SK-N-SH (cell line): ENCODE data around the gene STK36. TPM values are rescaled to one million over a fixed set of nuclear protein-coding genes. Genes with fewer than 3 reads are reported as not detected.

Source experiments
- CTCF ChIA-PET: fragments of 300-600, 350-600 bp; formaldehyde crosslinking; extraction: SDS; loops from one replicate; lab custom pipeline; 2021; lab: Yijun Ruan, JAX
- POLR2A ChIA-PET: fragments of 350-600 bp; sonication (Branson Sonifier 250); formaldehyde crosslinking; extraction: SDS; loops from one replicate; lab custom pipeline; 2020; ENCODE audit warnings: antibody characterized with exemption, inconsistent platforms; lab: Yijun Ruan, JAX
- DNase-seq: peaks from one replicate; pipeline ENCODE4 v3.0.0; 2012
- H2AFZ ChIP-seq: fragments of 200-600 bp; sonication (generic); 2 replicates; pipeline ENCODE4 v1.8.1; 2016; ENCODE audit warnings: antibody characterized with exemption, mild to moderate bottlenecking, low read depth
- H3F3A ChIP-seq: fragments of 200-600 bp; sonication (generic); replicated peaks from 2 replicates; pipeline ENCODE3; 2016; ENCODE audit warnings: antibody characterized with exemption, mild to moderate bottlenecking; ENCODE audit not compliant: insufficient read depth
- H3K27ac ChIP-seq, 2 experiments: fragments of 200-500 bp in 1 of 2; fragments of 200-600 bp in 1 of 2; sonication (Bioruptor generic) in 1 of 2; sonication (generic), shearing (Covaris generic) in 1 of 2; 2 replicates each; pipeline versions ENCODE4 v1.5.1 to v1.6.1; 2014 to 2016; ENCODE audit warnings: low read depth in 2 of 2, inconsistent platforms in 1 of 2, low read length in 1 of 2, mild to moderate bottlenecking in 1 of 2, mixed read lengths in 1 of 2
- H3K27me3 ChIP-seq: fragments of 200-600 bp; sonication (generic), shearing (Covaris generic); 2 replicates; pipeline ENCODE4 v1.6.1; 2016; ENCODE audit warnings: mixed run types; ENCODE audit not compliant: insufficient read depth
- H3K36me3 ChIP-seq, 2 experiments: fragments of 200-500 bp in 1 of 2; fragments of 200-600 bp in 1 of 2; sonication (Bioruptor generic) in 1 of 2; sonication (generic) in 1 of 2; replicated peaks in 1 of 2; 2 replicates each; pipeline versions ENCODE3 to v1.5.1; 2014 to 2016; ENCODE audit warnings: low read length in 1 of 2, mild to moderate bottlenecking in 1 of 2; ENCODE audit not compliant: insufficient read depth in 2 of 2, control insufficient read depth in 1 of 2
- H3K4me1 ChIP-seq, 2 experiments: fragments of 200-500 bp in 1 of 2; fragments of 200-600 bp in 1 of 2; sonication (Bioruptor generic) in 1 of 2; sonication (generic), shearing (Covaris generic) in 1 of 2; 2 replicates each; pipeline versions ENCODE4 v1.5.1 to v1.6.1; 2014 to 2016; ENCODE audit warnings: low read depth in 1 of 2, low read length in 1 of 2, mixed run types in 1 of 2; ENCODE audit not compliant: insufficient read depth in 2 of 2, control insufficient read depth in 1 of 2
- H3K4me2 ChIP-seq: fragments of 200-600 bp; sonication (generic), shearing (Covaris generic); 2 replicates; pipeline ENCODE4 v1.6.1; 2017; ENCODE audit warnings: mixed run types
- H3K4me3 ChIP-seq, 2 experiments: fragments of 200-500 bp in 1 of 2; fragments of 200-600 bp in 1 of 2; sonication (Bioruptor generic) in 1 of 2; sonication (generic), shearing (Covaris generic) in 1 of 2; 2 replicates each; pipeline versions ENCODE4 v1.5.1 to v1.8.1; 2014 to 2016; ENCODE audit warnings: low read depth in 2 of 2, inconsistent platforms in 1 of 2, low read length in 1 of 2, mild to moderate bottlenecking in 1 of 2, mixed read lengths in 1 of 2, moderate library complexity in 1 of 2
- H3K79me2 ChIP-seq: fragments of 200-600 bp; sonication (generic); 2 replicates; pipeline ENCODE4 v1.8.1; 2017; ENCODE audit warnings: mild to moderate bottlenecking; ENCODE audit not compliant: insufficient read depth
- H3K9ac ChIP-seq: fragments of 200-600 bp; sonication (generic); 2 replicates; pipeline ENCODE4 v1.6.1; 2017; ENCODE audit warnings: mixed run types
- H3K9me2 ChIP-seq: fragments of 200-600 bp; sonication (generic); 2 replicates; pipeline ENCODE4 v1.6.1; 2017; ENCODE audit warnings: mixed run types
- H3K9me3 ChIP-seq: fragments of 200-600 bp; sonication (generic); 2 replicates; pipeline ENCODE4 v1.6.1; 2017; ENCODE audit warnings: mixed run types, mild to moderate bottlenecking, moderate library complexity
- H4K20me1 ChIP-seq: fragments of 200-600 bp; sonication (generic); 2 replicates; pipeline ENCODE4 v1.6.1; 2017; ENCODE audit warnings: mild to moderate bottlenecking, mixed run types; ENCODE audit not compliant: insufficient read depth
- CHD2 ChIP-seq: fragments of 150-350 bp; IDR thresholded peaks from 2 replicates; pipeline ENCODE4 v1.6.1; 2018; ENCODE audit warnings: low read length; ENCODE audit not compliant: partially characterized antibody
- ELF1 ChIP-seq: IDR thresholded peaks from 2 replicates; pipeline ENCODE4 v1.4.0; 2012
- EP300 ChIP-seq, 2 experiments: IDR thresholded peaks; 2 replicates each; pipeline versions ENCODE4 v1.4.0 to v1.6.1; 2012; ENCODE audit warnings: borderline replicate concordance in 1 of 2, low read depth in 1 of 2, low read length in 1 of 2
- FOSL2 ChIP-seq: IDR thresholded peaks from 2 replicates; pipeline ENCODE4 v1.4.0; 2012; ENCODE audit warnings: low read depth, mild to moderate bottlenecking, moderate library complexity, borderline replicate concordance
- FOXM1 ChIP-seq: IDR thresholded peaks from 2 replicates; pipeline ENCODE4 v1.4.0; 2012; ENCODE audit warnings: low read depth, mild to moderate bottlenecking
- MAX ChIP-seq: IDR thresholded peaks from 2 replicates; pipeline ENCODE4 v1.4.0; 2012; ENCODE audit warnings: low read depth
- NRF1 ChIP-seq: IDR thresholded peaks from 2 replicates; pipeline ENCODE4 v1.6.1; 2012; ENCODE audit warnings: low read depth, mild to moderate bottlenecking, low read length
- PBX3 ChIP-seq: IDR thresholded peaks from 2 replicates; pipeline ENCODE4; 2012
- RAD21 ChIP-seq: IDR thresholded peaks from 2 replicates; pipeline ENCODE4 v1.6.1; 2012; ENCODE audit warnings: mild to moderate bottlenecking, low read length
- REST ChIP-seq: IDR thresholded peaks from 2 replicates; pipeline ENCODE4 v1.6.1; 2012; ENCODE audit warnings: mild to moderate bottlenecking, low read depth, low read length, moderate library complexity
- RFX5 ChIP-seq: IDR thresholded peaks from 2 replicates; pipeline ENCODE4 v1.6.1; 2012; ENCODE audit warnings: mild to moderate bottlenecking, improper control_type of control experiment, low read length
- SMC3 ChIP-seq: IDR thresholded peaks from 2 replicates; pipeline ENCODE4 v1.6.1; 2012; ENCODE audit warnings: low read depth, low read length, improper control_type of control experiment
- TCF12 ChIP-seq: IDR thresholded peaks from 2 replicates; pipeline ENCODE4 v1.4.0; 2012
- TEAD4 ChIP-seq: IDR thresholded peaks from 2 replicates; pipeline ENCODE4 v1.4.0; 2012; ENCODE audit warnings: mild to moderate bottlenecking, borderline replicate concordance; ENCODE audit not compliant: insufficient read depth
- USF1 ChIP-seq: IDR thresholded peaks from 2 replicates; pipeline ENCODE4 v1.4.0; 2012; ENCODE audit warnings: low read depth, borderline replicate concordance
- ZBTB33 ChIP-seq: IDR thresholded peaks from 2 replicates; pipeline ENCODE4 v1.4.0; 2012; ENCODE audit warnings: low read depth, borderline replicate concordance
- WGBS: methylation state at CpG from one replicate; pipeline ENCODE4 v1.1.6; 2017; ENCODE audit warnings: low lambda C conversion rate; 5-methylcytosine and 5-hydroxymethylcytosine counted together
- polyA plus RNA-seq, 3 experiments: library from polyadenylated mRNA; depleted of rRNA; stranded (reverse); fragments of >200 nt; gene quantifications; 2 replicates each; pipeline ENCODE4 v1.2.3, GENCODE V29; 2012

STK36 gene
- polyA plus RNA-seq, 1 of the 3 experiments (the other 2 are of a cell fraction): 53.5 TPM

GRCh38 chr2:218713922-218714321, 42.0 kb downstream of the STK36 start:
- WGBS: 95% methylated on average over 2 of the region's 2 CpGs
- Histone ChIP-seq H4K20me1 (peaks cover 6% of the 10 kb centered on the region; the same call in 1 of the 2 replicates), H2AFZ (no peak overlapping the region), H3K4me1 (peaks cover 0 to 15% of the 10 kb centered on the region in 2 experiments; a peak in 1 of 4 replicates), H3K36me3 (peaks cover 0 to 27% of the 10 kb centered on the region in 2 experiments), H3K79me2 (peaks cover 74% of the 10 kb centered on the region), H3K27ac (no peak overlapping the region), H3K9ac (no peak overlapping the region), H3K27me3 (no peaks in the 10 kb centered on the region), H3K4me2 (no peak overlapping the region), H3K4me3 (no peak overlapping the region), H3K9me3 (no peaks in the 10 kb centered on the region), H3K9me2 (no peaks in the 10 kb centered on the region), H3F3A (peaks cover 5% of the 10 kb centered on the region)
- POLR2A ChIA-PET: no interaction called here
- TF ChIP-seq CHD2 (no peak), RAD21 (no peak), SMC3 (no peak), ELF1 (no peak), NRF1 (no peak), REST (no peak), ZBTB33 (no peak), USF1 (no peak), PBX3 (no peak), EP300 (IDR thresholded peaks at IDR 0.05; ENCODE audit: borderline replicate concordance in 1 of 2, low read depth in 1 of 2, low read length in 1 of 2) (no peak), MAX (no peak), RFX5 (no peak), TEAD4 (no peak), FOXM1 (no peak), FOSL2 (no peak), TCF12 (no peak)
- CTCF ChIA-PET: interaction anchor here (1.2 to 2.8 kb wide), 3 partner anchors 26 to 138 kb away, joined by 3 to 15 read pairs (median 3); no protein-coding TSS in a partner anchor
- DNase-seq: no peak
